HCT116 (cell line): ENCODE results near the gene ROS1. TPM values are rescaled to one million over a fixed set of nuclear protein-coding genes. Genes with fewer than 3 reads are reported as not detected.

Source experiments
- ATAC-seq: fragments of 200-7000 bp; cut with Tn5 transposase; 2 replicates; pipeline ENCODE4 v1.9.1; 2020; ENCODE audit warnings: mild to moderate bottlenecking, moderate library complexity
- BruUV-seq: library from RNA; stranded (reverse); fragments of 400-500 nt; replicated peaks from 2 replicates; lab custom pipeline; 2021; lab: Mats Ljungman, UMichigan
- CTCF ChIA-PET: fragments of 300-600 bp; sonication (Branson Sonifier 250); formaldehyde crosslinking; loops from one replicate; lab custom pipeline; 2021; ENCODE audit warnings: antibody characterized with exemption; lab: Charles Lee
- POLR2A ChIA-PET: fragments of 300-600, 350-600 bp; sonication (Branson Sonifier 250); formaldehyde crosslinking; loops from one replicate; lab custom pipeline; 2021; ENCODE audit warnings: antibody characterized with exemption; lab: Charles Lee
- RAD21 ChIA-PET, 2 experiments: fragments of 300-600 bp; sonication (Branson Sonifier 250); formaldehyde crosslinking; loops; one replicate each; lab custom pipeline; 2023; ENCODE audit warnings: low total read pairs in 2 of 2; ENCODE audit not compliant: uncharacterized antibody in 2 of 2, unreplicated experiment in 2 of 2, low non-redundant PET in 1 of 2; lab: Charles Lee
- DNase-seq: peaks from one replicate; pipeline ENCODE4 v3.0.0-alpha.2; 2010; ENCODE audit warnings: low read depth, low spot score
- H2AFZ ChIP-seq: fragments of 200-600 bp; shearing (Covaris generic), sonication (generic); 2 replicates; pipeline ENCODE4 v1.6.1; 2017; ENCODE audit warnings: low read depth, mixed run types, mixed read lengths, antibody characterized with exemption, low read length; ENCODE audit not compliant: poor library complexity, severe bottlenecking
- H3K27ac ChIP-seq: 2 replicates; pipeline ENCODE4 v1.5.1; 2012; ENCODE audit warnings: low read depth, low read length
- H3K27me3 ChIP-seq: fragments of 200-600 bp; sonication (generic); 2 replicates; pipeline ENCODE4 v1.6.1; 2016; ENCODE audit warnings: mixed run types, low read length, mixed read lengths; ENCODE audit not compliant: insufficient read depth
- H3K36me3 ChIP-seq, 2 experiments: fragments of 200-500 bp in 1 of 2; fragments of 200-600 bp in 1 of 2; sonication (Bioruptor generic) in 1 of 2; sonication (generic) in 1 of 2; 2 replicates each; pipeline versions ENCODE4 v1.5.1 to v1.6.1; 2014 to 2016; ENCODE audit warnings: low read length in 2 of 2, inconsistent platforms in 1 of 2, mixed read lengths in 1 of 2, mixed run types in 1 of 2; ENCODE audit not compliant: insufficient read depth in 2 of 2, control insufficient read depth in 1 of 2
- H3K4me1 ChIP-seq, 2 experiments: fragments of 200-600 bp in 1 of 2; sonication (generic) in 1 of 2; 2 replicates each; pipeline versions ENCODE4 v1.5.1 to v1.6.1; 2012 to 2017; ENCODE audit warnings: low read length in 2 of 2, inconsistent platforms in 1 of 2, mild to moderate bottlenecking in 1 of 2, mixed read lengths in 1 of 2, mixed run types in 1 of 2, moderate library complexity in 1 of 2; ENCODE audit not compliant: insufficient read depth in 2 of 2, control insufficient read depth in 1 of 2
- H3K4me2 ChIP-seq: fragments of 200-600 bp; sonication (generic); 2 replicates; pipeline ENCODE4 v1.6.1; 2017; ENCODE audit warnings: mixed run types, low read length, mixed read lengths
- H3K4me3 ChIP-seq, 2 experiments: fragments of 200-600 bp in 1 of 2; sonication (generic) in 1 of 2; replicated peaks in 1 of 2; 2 replicates each; pipeline ENCODE4 v1.5.1; 2011 to 2016; ENCODE audit warnings: low read length in 2 of 2, control low read depth in 1 of 2, low read depth in 1 of 2, mild to moderate bottlenecking in 1 of 2, mixed read lengths in 1 of 2, mixed run types in 1 of 2
- H3K79me2 ChIP-seq: fragments of 200-600 bp; sonication (generic); 2 replicates; pipeline ENCODE4 v1.6.1; 2017; ENCODE audit warnings: mild to moderate bottlenecking, mixed run types, low read length, moderate library complexity, mixed read lengths; ENCODE audit not compliant: insufficient read depth
- H3K9ac ChIP-seq: fragments of 200-600 bp; sonication (generic); 2 replicates; pipeline ENCODE4 v1.6.1; 2016; ENCODE audit warnings: low read length, mixed read lengths
- H3K9me2 ChIP-seq: fragments of 200-600 bp; sonication (generic), shearing (Covaris generic); 2 replicates; pipeline ENCODE4 v1.6.1; 2017; ENCODE audit warnings: mixed run types, mild to moderate bottlenecking, moderate library complexity; ENCODE audit not compliant: insufficient read depth
- H3K9me3 ChIP-seq, 2 experiments: fragments of 200-500 bp in 1 of 2; fragments of 200-600 bp in 1 of 2; sonication (Bioruptor generic) in 1 of 2; sonication (generic) in 1 of 2; 2 replicates each; pipeline ENCODE4 v1.6.1; 2014 to 2017; ENCODE audit warnings: low read length in 2 of 2, mixed read lengths in 2 of 2, inconsistent platforms in 1 of 2, low read depth in 1 of 2, mild to moderate bottlenecking in 1 of 2, mixed run types in 1 of 2, moderate library complexity in 1 of 2; ENCODE audit not compliant: control insufficient read depth in 1 of 2, insufficient read depth in 1 of 2
- H4K20me1 ChIP-seq: fragments of 200-600 bp; sonication (generic), shearing (Covaris generic); 2 replicates; pipeline ENCODE4 v1.6.1; 2017; ENCODE audit warnings: mixed run types, mild to moderate bottlenecking, moderate library complexity; ENCODE audit not compliant: insufficient read depth
- CTCF ChIP-seq, 3 experiments: fragments of 200-600 bp in 1 of 3; sonication (generic) in 1 of 3; IDR thresholded peaks in 2 of 3; conservative IDR thresholded peaks in 1 of 3; 2 replicates each; pipeline ENCODE4 v1.5.1; 2012 to 2017; ENCODE audit warnings: low read depth in 2 of 3, low read length in 2 of 3, antibody characterized with exemption in 1 of 3, borderline replicate concordance in 1 of 3, control low read depth in 1 of 3, mild to moderate bottlenecking in 1 of 3, mixed read lengths in 1 of 3, mixed run types in 1 of 3, moderate library complexity in 1 of 3; ENCODE audit not compliant: insufficient read depth in 1 of 3
- RAD21 ChIP-seq: IDR thresholded peaks from 2 replicates; pipeline ENCODE4 v1.6.1; 2012; ENCODE audit warnings: low read depth, mild to moderate bottlenecking
- REST ChIP-seq: IDR thresholded peaks from 2 replicates; pipeline ENCODE4 v1.6.1; 2012; ENCODE audit warnings: low read depth
- YY1 ChIP-seq: IDR thresholded peaks from 2 replicates; pipeline ENCODE4 v1.6.1; 2011; ENCODE audit warnings: low read length, low read depth, moderate library complexity, mild to moderate bottlenecking; ENCODE audit not compliant: insufficient replicate concordance; ENCODE audit errors: extremely low read depth
- intact Hi-C: fragments of 100-400 bp; cut with micrococcal nuclease; formaldehyde crosslinking; loops from 2 replicates; pipeline ENCODE4 v1.10.0; 2022
- total RNA-seq: library from RNA; stranded (reverse); gene quantifications from one replicate; pipeline ENCODE4 v1.2.1, GENCODE V29; 2021; ENCODE audit not compliant: unreplicated experiment

ROS1 gene
- total RNA-seq, 1 experiment from 2014 or later: not detected

DNA sequence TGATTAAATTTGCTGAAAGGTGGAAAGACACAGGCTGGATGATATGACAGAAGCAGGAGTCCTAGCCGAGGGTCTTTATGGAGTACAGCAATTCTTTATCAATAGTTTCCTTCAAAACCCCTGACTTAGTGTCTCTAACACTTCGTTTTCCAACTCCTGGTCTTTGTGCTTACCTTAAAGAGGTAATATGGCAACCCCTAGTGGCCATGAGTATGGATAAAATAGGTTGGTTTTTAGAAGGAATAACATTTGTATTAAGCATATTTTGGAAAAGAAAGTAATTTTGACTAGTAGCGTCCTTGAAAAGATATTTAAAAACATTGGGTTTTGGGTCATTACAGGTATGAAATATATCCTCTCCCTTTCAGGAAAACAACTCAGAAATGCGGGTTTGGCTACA, 108.5 kb downstream of the ROS1 start:
- H2AFZ ChIP-seq: peak overlapping the region; percentile 28
- no peak overlapping the region for H3K4me2 ChIP-seq
- ChIA-PET CTCF (no interaction called here), RAD21 (no interaction called here), POLR2A (no interaction called here)
- no peak overlapping the region for H3K27ac ChIP-seq
- ATAC-seq (peak; percentile 78), DNase-seq (peak; percentile 13)
- BruUV-seq: no TSS peak
- H3K4me1 ChIP-seq: no peaks in the 10 kb centered on the region
- H3K9me2 ChIP-seq: no peaks in the 10 kb centered on the region
- TF ChIP-seq REST (no peak), YY1 (no peak), RAD21 (peak; percentile 76), CTCF (IDR thresholded peaks at IDR 0.05 in 2 of 3, conservative IDR thresholded peaks at IDR 0.05 in 1 of 3; ENCODE audit: borderline replicate concordance in 1 of 3, insufficient read depth in 1 of 3, low read depth in 2 of 3, low read length in 2 of 3) (peak; percentile 51 to 67 (median 59))
- H4K20me1 ChIP-seq: no peaks in the 10 kb centered on the region
- no peaks in the 10 kb centered on the region for H3K9me3 ChIP-seq
- no peak overlapping the region for H3K4me3 ChIP-seq
- no peaks in the 10 kb centered on the region for H3K36me3 ChIP-seq
- intact Hi-C loops: loop anchor here (1.0 to 10.0 kb wide), 2 partner anchors 345 to 432 kb away; no protein-coding TSS in a partner anchor
- H3K9ac ChIP-seq: no peak overlapping the region
- no peaks in the 10 kb centered on the region for H3K79me2 ChIP-seq
- no peaks in the 10 kb centered on the region for H3K27me3 ChIP-seq
